Left ventricle myocardium inferior (tissue), 1 donor: ENCODE data around the gene UBL4A. TPM values are rescaled to one million over a fixed set of nuclear protein-coding genes. Genes with fewer than 3 reads are reported as not detected.
"Not testable (repeated sequence)": the region's sequence is repeated elsewhere in the genome, so short reads cannot be mapped to it uniquely, and the experiment has no call there.

Source experiments
- DNase-seq: peaks from one replicate; pipeline ENCODE4 v3.0.0-alpha.2; 2020
- H3K27ac ChIP-seq: fragments of 200-600 bp; replicated peaks from 2 replicates; pipeline ENCODE4 v1.8.0; 2021
- H3K27me3 ChIP-seq: fragments of 200-600 bp; 2 replicates; pipeline ENCODE4 v1.8.0; 2021; ENCODE audit warnings: low read depth
- H3K36me3 ChIP-seq: fragments of 200-600 bp; 2 replicates; pipeline ENCODE4 v1.8.0; 2021
- H3K4me1 ChIP-seq: fragments of 200-600 bp; 2 replicates; pipeline ENCODE4 v1.8.0; 2021
- H3K4me3 ChIP-seq: fragments of 200-600 bp; 2 replicates; pipeline ENCODE4 v1.8.0; 2021; ENCODE audit warnings: mild to moderate bottlenecking, moderate library complexity
- H3K9me3 ChIP-seq: fragments of 200-600 bp; replicated peaks from 2 replicates; pipeline ENCODE4 v1.8.0; 2021
- CTCF ChIP-seq: fragments of 200-600 bp; IDR thresholded peaks from 2 replicates; pipeline ENCODE4 v1.8.0; 2021; ENCODE audit warnings: antibody characterized with exemption, mild to moderate bottlenecking, borderline replicate concordance
- intact Hi-C: fragments of 100-400 bp; cut with micrococcal nuclease; formaldehyde crosslinking; loops from one replicate; pipeline ENCODE4 v1.11.0; 2022
- total RNA-seq: library from RNA; stranded (reverse); fragmentation: NEBNext Ultra II Directional; extraction: Animal tissue kit (Norgen Biotek cat#: 25700); gene quantifications from one replicate; pipeline ENCODE4 v1.2.1, GENCODE V29; 2021
- donor health status: DM: no; HTN: yes; CAD: no; lungs with severe emphysema.

The UBL4A gene
- total RNA-seq, 1 donor from 2014 or later: 60.2 TPM

- no peak for DNase-seq
- TF ChIP-seq CTCF: no peak
Observed at GRCh38 chrX:154506483-154507332, 20.3 kb upstream of the UBL4A start.

GRCh38 chrX:154505734-154506133 lies 19.3 kb upstream of the UBL4A start:
- Histone ChIP-seq H3K36me3 (peaks cover 22% of the 10 kb centered on the region), H3K4me3 (no peak overlapping the region), H3K27me3 (no peaks in the 10 kb centered on the region), H3K27ac (no peak overlapping the region), H3K9me3 (no peaks in the 10 kb centered on the region), H3K4me1 (no peaks in the 10 kb centered on the region)
- DNase-seq: no peak
- intact Hi-C loops: no loop called here
- no peak for TF ChIP-seq CTCF

More at GRCh38 chrX:154506483-154507332, 20.3 kb upstream of the UBL4A start:
- H3K9me3 ChIP-seq: no peaks in the 10 kb centered on the region
- no peaks in the 10 kb centered on the region for H3K4me1 ChIP-seq
- peaks cover 22% of the 10 kb centered on the region for H3K36me3 ChIP-seq
- H3K4me3 ChIP-seq: no peak overlapping the region
- no peak overlapping the region for H3K27ac ChIP-seq
- intact Hi-C loops: no loop called here
- no peaks in the 10 kb centered on the region for H3K27me3 ChIP-seq

GRCh38 chrX:154502989-154503388 lies 16.6 kb upstream of the UBL4A start:
- Histone ChIP-seq H3K27me3 (no peaks in the 10 kb centered on the region), H3K36me3 (peaks cover 16% of the 10 kb centered on the region), H3K9me3 (no peaks in the 10 kb centered on the region), H3K4me1 (no peaks in the 10 kb centered on the region), H3K4me3 (no peak overlapping the region), H3K27ac (no peak overlapping the region)
- intact Hi-C loops: no loop called here
- DNase-seq: no peak
- no peak for TF ChIP-seq CTCF

GRCh38 chrX:154502098-154502497 lies 15.7 kb upstream of the UBL4A start:
- Histone ChIP-seq H3K4me3 (no peak overlapping the region), H3K36me3 (peaks cover 14% of the 10 kb centered on the region), H3K27ac (no peak overlapping the region), H3K9me3 (no peaks in the 10 kb centered on the region), H3K27me3 (no peaks in the 10 kb centered on the region), H3K4me1 (no peaks in the 10 kb centered on the region)
- TF ChIP-seq CTCF: no peak
- intact Hi-C loops: no loop called here
- DNase-seq: no peak

- not testable (repeated sequence) for H3K27ac ChIP-seq
Observed at GRCh38 chrX:154501423-154501822, 15.0 kb upstream of the UBL4A start.

GRCh38 chrX:154496591-154497137 lies 10.2 kb upstream of the UBL4A start:
- H3K9me3 ChIP-seq, DNase-seq, H3K36me3 ChIP-seq, H3K27ac ChIP-seq, H3K4me1 ChIP-seq, H3K4me3 ChIP-seq, intact Hi-C loops, H3K27me3 ChIP-seq: not testable (repeated sequence)

More at GRCh38 chrX:154501423-154501822, 15.0 kb upstream of the UBL4A start:
- intact Hi-C loops, H3K4me3 ChIP-seq, H3K27me3 ChIP-seq, H3K36me3 ChIP-seq, H3K4me1 ChIP-seq, DNase-seq, H3K9me3 ChIP-seq: not testable (repeated sequence)
